GM12878 (cell line): Measurements from ENCODE around the gene FDXR. TPM values are rescaled to one million over a fixed set of nuclear protein-coding genes. Genes with fewer than 3 reads are reported as not detected.
A peak's percentile ranks its signal among the peaks of the same experiment; 100 is the strongest.

Source experiments
- ATAC-seq: fragments of 200-7000 bp; cut with Tn5 transposase; 3 replicates; pipeline ENCODE4 v1.9.1; 2020; ENCODE audit warnings: mild to moderate bottlenecking, moderate library complexity
- BruUV-seq: library from RNA; stranded (reverse); fragments of 400-500 nt; replicated peaks from 2 replicates; lab custom pipeline; 2021; lab: Mats Ljungman, UMichigan
- CTCF ChIA-PET: fragments of 300-600 bp; sonication (Branson Sonifier 250); formaldehyde crosslinking; extraction: SDS; loops from one replicate; lab custom pipeline; 2021; ENCODE audit warnings: inconsistent platforms; lab: Yijun Ruan, JAX
- POLR2A ChIA-PET: fragments of 350-600 bp; formaldehyde crosslinking; extraction: SDS; loops from one replicate; lab custom pipeline; 2021; ENCODE audit warnings: inconsistent platforms; lab: Charles Lee
- RAD21 ChIA-PET: fragments of 300-600 bp; sonication (Branson Sonifier 250); formaldehyde crosslinking; loops from one replicate; lab custom pipeline; 2023; ENCODE audit warnings: antibody characterized with exemption; ENCODE audit not compliant: unreplicated experiment; lab: Charles Lee
- SMC1A ChIA-PET: fragments of 300-600 bp; sonication (Branson Sonifier 250); formaldehyde crosslinking; loops from one replicate; lab custom pipeline; 2023; ENCODE audit not compliant: unreplicated experiment, uncharacterized antibody; lab: Charles Lee
- DNase-seq: peaks from one replicate; pipeline ENCODE4 v3.0.0-alpha.2; 2011; ENCODE audit warnings: low read depth, low spot score
- FAIRE-seq: peaks from 3 replicates; lab custom pipeline; 2011; peaks lifted over from hg19 to GRCh38; lab: Jason Lieb, UNC
- H2AFZ ChIP-seq: 2 replicates; pipeline ENCODE4 v1.6.0; 2011; ENCODE audit warnings: low read depth, low read length, control low read depth; ENCODE audit not compliant: control insufficient read depth
- H3K27ac ChIP-seq: 2 replicates; pipeline ENCODE4 v1.5.1; 2011; ENCODE audit warnings: control low read depth; ENCODE audit not compliant: control insufficient read depth, insufficient read depth
- H3K27me3 ChIP-seq, 2 experiments: replicated peaks in 1 of 2; 2 replicates each; pipeline versions ENCODE4 v1.6.0 to v1.6.1; 2011; ENCODE audit warnings: low read length in 1 of 2; ENCODE audit not compliant: control insufficient read depth in 2 of 2, insufficient read depth in 2 of 2
- H3K36me3 ChIP-seq, 2 experiments: 2 replicates each; pipeline ENCODE4 v1.5.1; 2011; ENCODE audit warnings: low read length in 1 of 2; ENCODE audit not compliant: control insufficient read depth in 2 of 2, insufficient read depth in 2 of 2
- H3K4me1 ChIP-seq: 2 replicates; pipeline ENCODE4 v1.6.1; 2011; ENCODE audit warnings: mild to moderate bottlenecking, low read length, moderate library complexity, mixed read lengths; ENCODE audit not compliant: control insufficient read depth, insufficient read depth
- H3K4me2 ChIP-seq: 2 replicates; pipeline ENCODE4 v1.6.0; 2011; ENCODE audit warnings: control low read depth; ENCODE audit not compliant: control insufficient read depth, insufficient read depth
- H3K4me3 ChIP-seq: fragments of 200-600 bp; sonication (generic); 2 replicates; pipeline ENCODE4 v1.5.1; 2016
- H3K79me2 ChIP-seq: 2 replicates; pipeline ENCODE4 v1.6.0; 2011; ENCODE audit warnings: low read length; ENCODE audit not compliant: control insufficient read depth, insufficient read depth
- H3K9ac ChIP-seq: 2 replicates; pipeline ENCODE4 v1.8.0; 2011; ENCODE audit warnings: low read length, control low read depth, mixed read lengths; ENCODE audit not compliant: control insufficient read depth, insufficient read depth
- H3K9me3 ChIP-seq: replicated peaks from 3 replicates; pipeline ENCODE4 v1.5.1; 2011; ENCODE audit warnings: mild to moderate bottlenecking, low read length; ENCODE audit not compliant: control insufficient read depth, insufficient read depth
- H4K20me1 ChIP-seq: 2 replicates; pipeline ENCODE4 v1.6.0; 2011; ENCODE audit not compliant: control insufficient read depth, insufficient read depth
- BACH1 ChIP-seq: fragments of 450-650 bp; IDR thresholded peaks from 2 replicates; pipeline ENCODE4 v1.6.1; 2017; ENCODE audit warnings: mild to moderate bottlenecking, borderline replicate concordance
- CBX3 ChIP-seq: fragments of 200-600 bp; sonication (generic); IDR thresholded peaks from 2 replicates; pipeline ENCODE4 v1.6.1; 2016; ENCODE audit warnings: low read depth, borderline replicate concordance
- MTA2 ChIP-seq: fragments of 450-650 bp; IDR thresholded peaks from 2 replicates; pipeline ENCODE4 v1.6.1; 2016; ENCODE audit warnings: low read depth, mild to moderate bottlenecking, moderate library complexity
- SRF ChIP-seq, 2 experiments: IDR thresholded peaks; 2 replicates each; pipeline ENCODE4 v1.6.1; 2011; ENCODE audit warnings: low read depth in 2 of 2, low read length in 2 of 2, mild to moderate bottlenecking in 1 of 2, moderate library complexity in 1 of 2
- WGBS: methylation state at CpG from one replicate; pipeline ENCODE4 v1.1.6; 2016; ENCODE audit warnings: low lambda C conversion rate; ENCODE audit not compliant: insufficient replicate concordance, insufficient coverage; ENCODE audit errors: missing lambda C conversion rate; 5-methylcytosine and 5-hydroxymethylcytosine counted together
- in situ Hi-C: fragments of 300-500 bp; cut with MboI; formaldehyde crosslinking; loops from 9 replicates; pipeline ENCODE4 v1.14.3; 2018; ENCODE audit warnings: mixed read lengths
- intact Hi-C: fragments of 100-400 bp; cut with micrococcal nuclease; formaldehyde crosslinking; loops from one replicate; pipeline ENCODE4 v1.14.2; 2022; ENCODE audit not compliant: unreplicated experiment
- polyA plus RNA-seq, 11 experiments: library from polyadenylated mRNA; depleted of rRNA in 4 of 11; unstranded in 6 of 11; stranded (reverse) in 5 of 11; fragments of >200 nt; fragmentation: Nextera tagmentation in 4 of 11; fragmentation: Illumina TruSeq in 1 of 11; extraction: Ambion mirVana in 4 of 11; extraction: Trizol in 1 of 11; gene quantifications; 1 replicate in 1 of 11; 2 replicates in 10 of 11; pipeline versions ENCODE4 v1.2.1 to v1.2.3, GENCODE V29; 2011 to 2016; ENCODE audit warnings: inconsistent platforms in 2 of 11, missing spikeins in 2 of 11, low read depth in 1 of 11
- total RNA-seq, 4 experiments: library from RNA; depleted of rRNA in 3 of 4; stranded (reverse); fragments of >200 nt in 3 of 4; fragmentation: Illumina TruSeq in 1 of 4; extraction: Trizol in 1 of 4; gene quantifications; 2 replicates each; pipeline versions ENCODE4 v1.2.1 to v1.2.3, GENCODE V29; 2013 to 2021

The FDXR gene
- total and polyA plus RNA-seq, 10 of the 15 experiments (the other 5 are each of a cell fraction or from before 2014, with no cell fraction given) = 0.85 to 162 (median 48.2) TPM

- in situ Hi-C loops = no loop called here
- peaks cover 16% of the 10 kb centered on the region; the same call in 1 of the 2 replicates for H3K4me1 ChIP-seq
These were observed 35.9 kb downstream of the FDXR start for GRCh38 chr17:74836691-74837467.

DNA sequence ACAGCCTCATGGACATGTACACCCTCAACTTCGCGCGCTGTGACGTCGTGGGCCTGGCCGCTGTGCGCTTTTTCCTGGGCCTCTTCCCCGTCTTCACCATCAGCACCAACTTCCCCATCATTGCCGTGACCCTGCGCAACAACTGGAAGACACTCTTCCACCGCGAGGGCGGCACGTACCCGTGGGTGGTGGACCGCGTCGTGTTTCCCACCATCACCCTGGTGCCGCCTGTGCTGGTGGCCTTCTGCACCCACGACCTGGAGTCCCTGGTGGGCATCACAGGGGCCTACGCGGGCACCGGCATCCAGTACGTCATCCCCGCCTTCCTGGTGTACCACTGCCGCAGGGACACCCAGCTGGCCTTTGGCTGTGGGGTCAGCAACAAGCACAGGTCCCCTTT, 36.6 kb downstream of the FDXR start:
- in situ Hi-C loops (no loop called here), intact Hi-C loops (no loop called here)
- no peaks in the 10 kb centered on the region for H3K79me2 ChIP-seq
- BruUV-seq = no TSS peak
- H4K20me1 ChIP-seq = no peaks in the 10 kb centered on the region
- FAIRE-seq = no peak
- no peak overlapping the region for H3K27ac ChIP-seq
- DNase-seq = no peak
- ChIA-PET POLR2A (no interaction called here), CTCF (no interaction called here), SMC1A (no interaction called here), RAD21 (no interaction called here)
- no peak overlapping the region for H3K4me2 ChIP-seq
- no peak overlapping the region for H3K9ac ChIP-seq
- ATAC-seq = no peak
- H3K4me1 ChIP-seq = peaks cover 16% of the 10 kb centered on the region; the same call in 1 of the 2 replicates
- peaks cover 0 to 3% of the 10 kb centered on the region in 2 experiments; a peak in 1 of 4 replicates for H3K36me3 ChIP-seq
- WGBS = 94% methylated on average over 26 of the region's 26 CpGs
- no peak overlapping the region for H2AFZ ChIP-seq
- H3K27me3 ChIP-seq = no peaks in the 10 kb centered on the region
- H3K4me3 ChIP-seq = no peak overlapping the region
- TF ChIP-seq MTA2 (no peak), SRF (IDR thresholded peaks at IDR 0.05; ENCODE audit: low read depth in 2 of 2, low read length in 2 of 2) (peak in 1 of 2 experiments; percentile 12; a peak in 1 of 4 replicates)
- no peaks in the 10 kb centered on the region for H3K9me3 ChIP-seq

More at GRCh38 chr17:74836691-74837467, 35.9 kb downstream of the FDXR start:
- intact Hi-C loops = no loop called here
- RAD21 ChIA-PET = no interaction called here
- Histone ChIP-seq H3K4me2 (no peak overlapping the region), H3K36me3 (peaks cover 0 to 3% of the 10 kb centered on the region in 2 experiments; a peak in 1 of 4 replicates), H3K4me3 (no peak overlapping the region), H3K9ac (no peak overlapping the region), H4K20me1 (no peaks in the 10 kb centered on the region), H3K27ac (no peak overlapping the region), H3K27me3 (no peaks in the 10 kb centered on the region), H3K9me3 (no peaks in the 10 kb centered on the region), H3K79me2 (no peaks in the 10 kb centered on the region), H2AFZ (no peak overlapping the region)
- no peak for ATAC-seq
- no peak for DNase-seq
- SMC1A ChIA-PET = no interaction called here
- TF ChIP-seq CBX3 (no peak), BACH1 (no peak)
- no peak for FAIRE-seq
- 94% methylated on average over 17 of the region's 19 CpGs for WGBS
- CTCF ChIA-PET = interaction anchor here (0.9 kb wide), 1 partner anchor 46 kb away, joined by 3 read pairs; no protein-coding TSS in a partner anchor
- POLR2A ChIA-PET = no interaction called here
- no TSS peak for BruUV-seq
